Breast epithelium (tissue), 3 donors: ENCODE data around the gene EEF1A2.

ENCODE experiments used
- CTCF ChIP-seq, 3 donors: fragments of 450-650 bp; IDR thresholded peaks; one replicate each; pipeline ENCODE4 v1.5.1; 2016 to 2017; ENCODE audit warnings: antibody characterized with exemption in 3 of 3, mild to moderate bottlenecking in 3 of 3, moderate library complexity in 3 of 3
- POLR2A ChIP-seq: fragments of 450-650 bp; IDR thresholded peaks from one replicate; pipeline ENCODE4 v1.6.1; 2016; ENCODE audit warnings: antibody characterized with exemption, mild to moderate bottlenecking, moderate library complexity

GRCh38 chr20:63502671-63503172 lies 3.8 kb upstream of the EEF1A2 start:
- TF ChIP-seq POLR2A (no peak), CTCF (IDR thresholded peaks at IDR 0.05) (no peak)
